SK-N-SH treated with all-trans-retinoic acid at 6 μM for 48 hours (cell line): ENCODE measurements around the gene REPS2.

ENCODE experiments used
- BACH2 ChIP-seq: fragments of 250-450 bp; sonication (Bioruptor Pico); IDR thresholded peaks from 2 replicates; pipeline ENCODE4 v1.9.0; 2021; ENCODE audit warnings: mild to moderate bottlenecking, borderline replicate concordance
- RARB ChIP-seq: fragments of 250-450 bp; sonication (Bioruptor Pico); IDR thresholded peaks from 2 replicates; pipeline ENCODE4 v1.8.0; 2021; ENCODE audit warnings: mild to moderate bottlenecking, moderate library complexity
- ZNF565 ChIP-seq: fragments of 450-650 bp; formaldehyde crosslinking; conservative IDR thresholded peaks from 2 replicates; pipeline ENCODE4 v1.5.0; 2020; ENCODE audit warnings: low read depth, mild to moderate bottlenecking, moderate library complexity
- TF ChIP-seq, protein P1 (sequence below): fragments of 250-450 bp; sonication (Bioruptor Pico); IDR thresholded peaks from 2 replicates; pipeline ENCODE4 v1.5.1; 2021; ENCODE audit warnings: mild to moderate bottlenecking, moderate library complexity

DNA sequence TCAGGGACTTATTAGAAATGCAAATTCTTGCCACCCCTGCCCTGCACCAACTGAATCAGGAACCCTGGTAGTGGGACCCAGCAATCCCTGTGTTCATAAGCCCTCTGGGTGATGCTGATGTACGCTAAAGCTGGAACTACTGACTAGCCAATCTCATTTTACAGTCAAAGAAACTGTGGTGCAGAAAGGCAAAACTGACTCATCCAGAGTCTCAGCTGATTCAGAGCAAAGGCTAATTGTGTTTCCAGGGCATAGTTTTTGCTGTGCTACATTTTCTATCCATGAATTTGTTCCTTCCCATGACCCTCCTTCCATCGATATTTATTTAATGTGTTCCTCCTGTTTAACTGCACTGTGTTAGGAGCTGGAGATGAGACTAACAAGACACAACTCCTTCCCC, 207.5 kb downstream of the REPS2 start:
- TF ChIP-seq BACH2 (CRISPR knock-in tag) (no peak), RARB (CRISPR knock-in tag) (no peak), ZNF565 (CRISPR knock-in tag) (no peak)
- TF ChIP-seq, protein P1, sequence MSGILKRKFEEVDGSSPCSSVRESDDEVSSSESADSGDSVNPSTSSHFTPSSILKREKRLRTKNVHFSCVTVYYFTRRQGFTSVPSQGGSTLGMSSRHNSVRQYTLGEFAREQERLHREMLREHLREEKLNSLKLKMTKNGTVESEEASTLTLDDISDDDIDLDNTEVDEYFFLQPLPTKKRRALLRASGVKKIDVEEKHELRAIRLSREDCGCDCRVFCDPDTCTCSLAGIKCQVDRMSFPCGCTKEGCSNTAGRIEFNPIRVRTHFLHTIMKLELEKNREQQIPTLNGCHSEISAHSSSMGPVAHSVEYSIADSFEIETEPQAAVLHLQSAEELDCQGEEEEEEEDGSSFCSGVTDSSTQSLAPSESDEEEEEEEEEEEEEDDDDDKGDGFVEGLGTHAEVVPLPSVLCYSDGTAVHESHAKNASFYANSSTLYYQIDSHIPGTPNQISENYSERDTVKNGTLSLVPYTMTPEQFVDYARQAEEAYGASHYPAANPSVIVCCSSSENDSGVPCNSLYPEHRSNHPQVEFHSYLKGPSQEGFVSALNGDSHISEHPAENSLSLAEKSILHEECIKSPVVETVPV (CRISPR knock-in tag), result no peak
